HepG2 (cell line): ENCODE measurements around the gene KHNYN. TPM values are rescaled to one million over a fixed set of nuclear protein-coding genes. Genes with fewer than 3 reads are reported as not detected.

ENCODE experiments used
- AKAP8 ChIP-seq: sonication (generic); formaldehyde crosslinking; IDR thresholded peaks from 2 replicates; pipeline ENCODE4 v1.5.1; 2020; ENCODE audit warnings: mild to moderate bottlenecking, missing genetic modification reagents
- CSRNP1 ChIP-seq: sonication (generic); formaldehyde crosslinking; IDR thresholded peaks from 2 replicates; pipeline ENCODE4 v1.8.1; 2023; ENCODE audit warnings: mild to moderate bottlenecking, missing genetic modification reagents
- E2F5 ChIP-seq: sonication (generic); formaldehyde crosslinking; conservative IDR thresholded peaks from 2 replicates; pipeline ENCODE4 v1.4.0; 2020; ENCODE audit warnings: missing genetic modification reagents
- EZH2 ChIP-seq: conservative IDR thresholded peaks from 2 replicates; pipeline ENCODE4 v1.6.1; 2012; ENCODE audit warnings: mild to moderate bottlenecking, low read depth, low read length, moderate library complexity
- FOSL2 ChIP-seq: sonication (generic); formaldehyde crosslinking; IDR thresholded peaks from 2 replicates; pipeline ENCODE4 v1.4.0; 2020; ENCODE audit warnings: missing genetic modification reagents
- FOXO1 ChIP-seq: sonication (generic); formaldehyde crosslinking; IDR thresholded peaks from 2 replicates; pipeline ENCODE4 v1.4.0; 2020; ENCODE audit warnings: missing genetic modification reagents
- GABPB1 ChIP-seq: IDR thresholded peaks from 2 replicates; pipeline ENCODE4 v1.6.1; 2016; ENCODE audit warnings: mild to moderate bottlenecking, missing genetic modification reagents, moderate library complexity, missing compliant biosample characterization
- HIVEP1 ChIP-seq: sonication (generic); formaldehyde crosslinking; IDR thresholded peaks from 2 replicates; pipeline ENCODE4 v1.4.0; 2020; ENCODE audit warnings: mild to moderate bottlenecking, missing genetic modification reagents
- KLF13 ChIP-seq: sonication (generic); formaldehyde crosslinking; IDR thresholded peaks from 2 replicates; pipeline ENCODE4 v1.4.0; 2020; ENCODE audit warnings: mild to moderate bottlenecking, missing genetic modification reagents
- PHF5A ChIP-seq: IDR thresholded peaks from one replicate; pipeline ENCODE4 v1.6.1; 2018; ENCODE audit warnings: low read depth, missing genetic modification reagents; ENCODE audit not compliant: unreplicated experiment
- RNF2 ChIP-seq: fragments of 450-650 bp; conservative IDR thresholded peaks from 2 replicates; pipeline ENCODE4 v1.6.1; 2016; ENCODE audit warnings: low read depth
- RXRA ChIP-seq: sonication (generic); formaldehyde crosslinking; IDR thresholded peaks from 2 replicates; pipeline ENCODE4 v1.5.1; 2020; ENCODE audit warnings: missing genetic modification reagents
- SALL2 ChIP-seq: sonication (generic); formaldehyde crosslinking; IDR thresholded peaks from 2 replicates; pipeline ENCODE4 v1.8.1; 2023; ENCODE audit warnings: mild to moderate bottlenecking, missing genetic modification reagents, inconsistent platforms
- SOX6 ChIP-seq, 2 experiments: fragments of 450-650 bp in 1 of 2; sonication (generic) in 1 of 2; formaldehyde crosslinking in 1 of 2; IDR thresholded peaks; 2 replicates each; pipeline versions ENCODE4 v1.4.0 to v1.6.1; 2017 to 2020; ENCODE audit warnings: antibody characterized with exemption in 1 of 2, mild to moderate bottlenecking in 1 of 2, missing genetic modification reagents in 1 of 2
- ZC3H13 ChIP-seq: sonication (generic); formaldehyde crosslinking; IDR thresholded peaks from 2 replicates; pipeline ENCODE4 v1.8.1; 2023; ENCODE audit warnings: mild to moderate bottlenecking, missing genetic modification reagents, moderate library complexity
- ZNF318 ChIP-seq: sonication (generic); formaldehyde crosslinking; IDR thresholded peaks from 2 replicates; pipeline ENCODE4 v1.4.0; 2020; ENCODE audit warnings: mild to moderate bottlenecking, missing genetic modification reagents
- ZNF326 ChIP-seq: sonication (generic); formaldehyde crosslinking; IDR thresholded peaks from 2 replicates; pipeline ENCODE4 v1.4.0; 2020; ENCODE audit warnings: missing genetic modification reagents, borderline replicate concordance
- ZNF557 ChIP-seq: sonication (generic); formaldehyde crosslinking; IDR thresholded peaks from 2 replicates; pipeline ENCODE4 v1.4.0; 2020; ENCODE audit warnings: missing genetic modification reagents
- polyA plus RNA-seq, 8 experiments: library from polyadenylated mRNA; depleted of rRNA in 3 of 8; stranded (reverse) in 7 of 8; unstranded in 1 of 8; fragments of >200 nt; fragmentation: Illumina TruSeq in 4 of 8; extraction: Trizol in 4 of 8; gene quantifications; 2 replicates each; pipeline versions ENCODE4 v1.2.1 to v1.2.3, GENCODE V29; 2011 to 2016; ENCODE audit warnings: low read depth in 4 of 8, missing spikeins in 1 of 8, mixed read lengths in 1 of 8; ENCODE audit not compliant: insufficient read depth in 1 of 8
- total RNA-seq, 5 experiments: library from RNA; depleted of rRNA; stranded (reverse); fragments of >200 nt; fragmentation: Illumina TruSeq; extraction: Trizol; gene quantifications; 2 replicates each; pipeline ENCODE4 v1.2.3, GENCODE V29; 2016; ENCODE audit warnings: low read depth in 1 of 5

Gene KHNYN
- total and polyA plus RNA-seq, 2 of the 13 experiments (the other 11 are each of a cell fraction or from before 2014, with no cell fraction given), result 52.8 to 75.7 TPM

GRCh38 chr14:24430682-24431568 is 1.2 kb downstream of the KHNYN start (continued):
- TF ChIP-seq PHF5A (CRISPR knock-in tag), result no peak
- TF ChIP-seq RNF2, result no peak
- no peak for TF ChIP-seq FOXO1
- peak; percentile 81; the same call in 1 of the 2 replicates for TF ChIP-seq AKAP8 (CRISPR knock-in tag)
- TF ChIP-seq GABPB1, result 0 out of 2 replicates have a peak, but pooled peaks have one; percentile 13
- TF ChIP-seq FOSL2 (CRISPR knock-in tag), result no peak
- TF ChIP-seq CSRNP1 (CRISPR knock-in tag), result no peak
- TF ChIP-seq EZH2, result no peak
- peak; percentile 64; the same call in 1 of the 2 replicates for TF ChIP-seq RXRA
- peak; percentile 77; the same call in 1 of the 2 replicates for TF ChIP-seq ZNF318 (CRISPR knock-in tag)
- TF ChIP-seq SOX6 (IDR thresholded peaks at IDR 0.05), result no peak
- TF ChIP-seq SOX6 (CRISPR knock-in tag; IDR thresholded peaks at IDR 0.05), result 0 out of 2 replicates have a peak, but pooled peaks have one; percentile 33
- TF ChIP-seq KLF13 (CRISPR knock-in tag), result no peak
- peak; percentile 90 for TF ChIP-seq ZC3H13 (CRISPR knock-in tag)
- TF ChIP-seq HIVEP1 (CRISPR knock-in tag), result peak; percentile 84
- TF ChIP-seq ZNF557 (CRISPR knock-in tag), result 0 out of 2 replicates have a peak, but pooled peaks have one; percentile 8
- TF ChIP-seq ZNF326, result 0 out of 2 replicates have a peak, but pooled peaks have one; percentile 25
- no peak for TF ChIP-seq E2F5 (CRISPR knock-in tag)
- no peak for TF ChIP-seq SALL2 (CRISPR knock-in tag)
